ENCODE results near the gene CYP51A1.

DNA sequence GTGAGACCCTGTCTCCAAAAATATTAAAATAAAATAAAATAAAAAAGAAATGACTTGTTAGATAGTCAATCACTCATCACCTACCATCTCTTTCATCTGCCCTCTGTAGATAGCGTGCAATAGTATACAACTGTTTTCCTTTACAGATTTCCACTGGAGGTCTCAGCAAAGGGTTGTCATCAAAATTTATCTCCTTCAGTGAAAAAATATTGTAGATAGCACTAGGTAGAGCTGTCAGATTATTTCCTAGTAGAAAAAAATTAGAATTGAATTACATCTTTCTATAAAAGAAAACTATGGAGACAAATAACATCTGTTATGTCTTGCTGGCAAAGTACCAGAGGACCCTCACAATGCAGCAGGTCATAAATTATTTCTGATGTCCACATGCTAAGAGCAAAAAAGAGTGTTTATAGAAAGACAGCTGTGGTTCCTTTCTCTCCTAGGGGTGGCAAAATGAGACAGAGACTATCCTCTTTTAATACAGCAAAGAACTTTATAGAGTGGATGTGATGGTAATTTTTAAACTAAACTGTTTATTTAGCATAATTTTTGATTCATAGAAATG is 16.3 kb upstream of the CYP51A1 start:
- TF ChIP-seq, protein P1, sequence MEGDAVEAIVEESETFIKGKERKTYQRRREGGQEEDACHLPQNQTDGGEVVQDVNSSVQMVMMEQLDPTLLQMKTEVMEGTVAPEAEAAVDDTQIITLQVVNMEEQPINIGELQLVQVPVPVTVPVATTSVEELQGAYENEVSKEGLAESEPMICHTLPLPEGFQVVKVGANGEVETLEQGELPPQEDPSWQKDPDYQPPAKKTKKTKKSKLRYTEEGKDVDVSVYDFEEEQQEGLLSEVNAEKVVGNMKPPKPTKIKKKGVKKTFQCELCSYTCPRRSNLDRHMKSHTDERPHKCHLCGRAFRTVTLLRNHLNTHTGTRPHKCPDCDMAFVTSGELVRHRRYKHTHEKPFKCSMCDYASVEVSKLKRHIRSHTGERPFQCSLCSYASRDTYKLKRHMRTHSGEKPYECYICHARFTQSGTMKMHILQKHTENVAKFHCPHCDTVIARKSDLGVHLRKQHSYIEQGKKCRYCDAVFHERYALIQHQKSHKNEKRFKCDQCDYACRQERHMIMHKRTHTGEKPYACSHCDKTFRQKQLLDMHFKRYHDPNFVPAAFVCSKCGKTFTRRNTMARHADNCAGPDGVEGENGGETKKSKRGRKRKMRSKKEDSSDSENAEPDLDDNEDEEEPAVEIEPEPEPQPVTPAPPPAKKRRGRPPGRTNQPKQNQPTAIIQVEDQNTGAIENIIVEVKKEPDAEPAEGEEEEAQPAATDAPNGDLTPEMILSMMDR (IDR thresholded peaks at IDR 0.05; ENCODE audit: low read depth, low read length, missing input control) = no peak
- TF ChIP-seq RAD21 (IDR thresholded peaks at IDR 0.05) = no peak
- TF ChIP-seq, protein P2, sequence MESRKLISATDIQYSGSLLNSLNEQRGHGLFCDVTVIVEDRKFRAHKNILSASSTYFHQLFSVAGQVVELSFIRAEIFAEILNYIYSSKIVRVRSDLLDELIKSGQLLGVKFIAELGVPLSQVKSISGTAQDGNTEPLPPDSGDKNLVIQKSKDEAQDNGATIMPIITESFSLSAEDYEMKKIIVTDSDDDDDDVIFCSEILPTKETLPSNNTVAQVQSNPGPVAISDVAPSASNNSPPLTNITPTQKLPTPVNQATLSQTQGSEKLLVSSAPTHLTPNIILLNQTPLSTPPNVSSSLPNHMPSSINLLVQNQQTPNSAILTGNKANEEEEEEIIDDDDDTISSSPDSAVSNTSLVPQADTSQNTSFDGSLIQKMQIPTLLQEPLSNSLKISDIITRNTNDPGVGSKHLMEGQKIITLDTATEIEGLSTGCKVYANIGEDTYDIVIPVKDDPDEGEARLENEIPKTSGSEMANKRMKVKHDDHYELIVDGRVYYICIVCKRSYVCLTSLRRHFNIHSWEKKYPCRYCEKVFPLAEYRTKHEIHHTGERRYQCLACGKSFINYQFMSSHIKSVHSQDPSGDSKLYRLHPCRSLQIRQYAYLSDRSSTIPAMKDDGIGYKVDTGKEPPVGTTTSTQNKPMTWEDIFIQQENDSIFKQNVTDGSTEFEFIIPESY (IDR thresholded peaks at IDR 0.05) = no peak
